ENCODE data around the gene CLMN. TPM values are rescaled to one million over a fixed set of nuclear protein-coding genes. Genes with fewer than 3 reads are reported as not detected.

CLMN gene
- total and polyA plus RNA-seq, 2 of the 13 experiments (the other 11 are each of a cell fraction or from before 2014, with no cell fraction given): 15.1 to 16.7 TPM

- TF ChIP-seq CREM (IDR thresholded peaks at IDR 0.05): no peak
- TF ChIP-seq CREM (CRISPR knock-in tag; IDR thresholded peaks at IDR 0.05): no peak
- TF ChIP-seq ZSCAN5A (CRISPR knock-in tag; IDR thresholded peaks at IDR 0.05; ENCODE audit: borderline replicate concordance): no peak
- TF ChIP-seq ZNF253 (CRISPR knock-in tag; IDR thresholded peaks at IDR 0.05; ENCODE audit: borderline replicate concordance): no peak
- no peak for TF ChIP-seq TRIM22 (IDR thresholded peaks at IDR 0.05)
- no peak for TF ChIP-seq CC2D1A (CRISPR knock-in tag; IDR thresholded peaks at IDR 0.05)
Measured at GRCh38 chr14:95250936-95251335, 68.8 kb downstream of the CLMN start (continued).

GRCh38 chr14:95250140-95250769, 69.5 kb downstream of the CLMN start:
- H3K4me2 ChIP-seq (ENCODE audit: low read depth, low read length): no peak overlapping the region
- ChIA-PET POLR2A (no interaction called here), CTCF (ENCODE audit: low intra/inter-chr PET ratio, low total read pairs) (no interaction called here)
- no peak for ATAC-seq
- H3K79me2 ChIP-seq (ENCODE audit: insufficient read depth, low read length): no peaks in the 10 kb centered on the region
- 93% methylated on average over 5 of the region's 5 CpGs for WGBS (ENCODE audit: low lambda C conversion rate)
- no peak overlapping the region for H3K4me3 ChIP-seq (replicated peaks in 1 of 3; ENCODE audit: insufficient read depth in 1 of 3, low read depth in 2 of 3, low read length in 3 of 3)
- no peak overlapping the region for H2AFZ ChIP-seq (ENCODE audit: low read length)
- no peak overlapping the region for H3K27ac ChIP-seq (ENCODE audit: extremely low read length, insufficient read depth, low read length)
- H4K20me1 ChIP-seq (ENCODE audit: insufficient read depth, low read length): no peaks in the 10 kb centered on the region
- no peak for FAIRE-seq
- no peaks in the 10 kb centered on the region for H3K27me3 ChIP-seq (ENCODE audit: control insufficient read depth in 1 of 2, insufficient read depth in 2 of 2, low read length in 2 of 2)
- H3K9ac ChIP-seq (ENCODE audit: insufficient read depth, low read depth, low read length): no peak overlapping the region
- no peak for DNase-seq (ENCODE audit: low spot score)
- H3K9me3 ChIP-seq (ENCODE audit: low read length): no peaks in the 10 kb centered on the region
- H3K36me3 ChIP-seq (replicated peaks in 1 of 2; ENCODE audit: control insufficient read depth in 1 of 2, insufficient read depth in 2 of 2, low read length in 2 of 2): no peaks in the 10 kb centered on the region
- BruUV-seq (replicated peaks): no TSS peak
- intact Hi-C loops (cut with micrococcal nuclease; ENCODE audit: unreplicated experiment): no loop called here
- in situ Hi-C loops (cut with HindIII; ENCODE audit: extremely low pct_ligation_motif_present, low pct_unique_long_range_greater_than_20kb): no loop called here
- peaks cover 23% of the 10 kb centered on the region for H3K4me1 ChIP-seq (ENCODE audit: insufficient read depth, low read length)
- no peak for TF ChIP-seq KDM3A (CRISPR knock-in tag; IDR thresholded peaks at IDR 0.05; ENCODE audit: low read depth)
- no peak for TF ChIP-seq CBX1 (IDR thresholded peaks at IDR 0.05; ENCODE audit: low read depth)
- TF ChIP-seq ZFP91 (CRISPR knock-in tag; IDR thresholded peaks at IDR 0.05; ENCODE audit: borderline replicate concordance): no peak
- no peak for TF ChIP-seq CAMTA2 (CRISPR knock-in tag; IDR thresholded peaks at IDR 0.05; ENCODE audit: borderline replicate concordance)
- no peak for TF ChIP-seq BRD4 (CRISPR knock-in tag; IDR thresholded peaks at IDR 0.05)
- no peak for TF ChIP-seq NBN (conservative IDR thresholded peaks at IDR 0.05)
- TF ChIP-seq ZNF263 (CRISPR knock-in tag; IDR thresholded peaks at IDR 0.05): no peak
- no peak for TF ChIP-seq ARHGAP35 (CRISPR knock-in tag; IDR thresholded peaks at IDR 0.05; ENCODE audit: borderline replicate concordance)
- TF ChIP-seq ZNF564 (CRISPR knock-in tag; IDR thresholded peaks at IDR 0.05): no peak
- no peak for TF ChIP-seq JUN (CRISPR knock-in tag; IDR thresholded peaks at IDR 0.05)
- TF ChIP-seq MEIS2 (CRISPR knock-in tag; IDR thresholded peaks at IDR 0.05): no peak
- TF ChIP-seq TIGD3 (CRISPR knock-in tag; IDR thresholded peaks at IDR 0.05; ENCODE audit: borderline replicate concordance): no peak
- no peak for TF ChIP-seq ZNF557 (CRISPR knock-in tag; IDR thresholded peaks at IDR 0.05)

Measured in HepG2 (cell line).